Globus pallidus (tissue), 1 donor: ENCODE measurements around the gene FSIP1.

Experiments used
- DNase-seq: peaks from one replicate; pipeline ENCODE4 v3.0.0-alpha.2; 2015; ENCODE audit warnings: low spot score

The FSIP1 gene

DNA sequence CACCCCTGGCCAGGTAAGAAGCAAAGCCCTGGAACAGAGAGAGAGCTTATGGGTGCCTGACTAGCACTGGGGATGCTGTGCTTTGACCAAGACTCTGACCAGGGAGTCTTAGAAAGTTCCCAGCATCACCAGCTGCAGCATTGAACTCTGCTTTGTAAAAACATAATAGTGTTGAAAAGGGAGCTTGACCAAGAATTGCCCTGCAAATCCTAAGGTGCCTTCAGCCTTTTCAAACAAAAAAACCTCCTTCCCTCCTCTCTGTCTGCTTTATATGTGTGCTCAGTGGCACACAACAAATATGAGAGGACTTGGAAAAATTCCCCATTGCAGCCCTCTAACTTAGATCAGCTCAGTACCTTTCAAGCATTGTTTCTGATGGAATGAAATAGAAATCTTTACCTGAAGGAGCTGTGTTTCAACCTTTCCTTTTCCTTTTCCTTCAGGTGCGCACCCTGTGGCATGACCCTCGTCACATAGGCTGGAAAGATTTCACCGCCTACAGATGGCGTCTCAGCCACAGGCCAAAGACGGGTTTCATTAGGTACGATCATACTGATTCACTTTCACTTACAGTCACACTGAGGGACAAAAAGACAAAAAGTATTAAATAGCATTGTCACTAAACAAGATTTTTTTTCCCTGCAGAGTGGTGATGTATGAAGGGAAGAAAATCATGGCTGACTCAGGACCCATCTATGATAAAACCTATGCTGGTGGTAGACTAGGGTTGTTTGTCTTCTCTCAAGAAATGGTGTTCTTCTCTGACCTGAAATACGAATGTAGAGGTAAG is 188.8 kb downstream of the FSIP1 start:
- no peak for DNase-seq

DNA sequence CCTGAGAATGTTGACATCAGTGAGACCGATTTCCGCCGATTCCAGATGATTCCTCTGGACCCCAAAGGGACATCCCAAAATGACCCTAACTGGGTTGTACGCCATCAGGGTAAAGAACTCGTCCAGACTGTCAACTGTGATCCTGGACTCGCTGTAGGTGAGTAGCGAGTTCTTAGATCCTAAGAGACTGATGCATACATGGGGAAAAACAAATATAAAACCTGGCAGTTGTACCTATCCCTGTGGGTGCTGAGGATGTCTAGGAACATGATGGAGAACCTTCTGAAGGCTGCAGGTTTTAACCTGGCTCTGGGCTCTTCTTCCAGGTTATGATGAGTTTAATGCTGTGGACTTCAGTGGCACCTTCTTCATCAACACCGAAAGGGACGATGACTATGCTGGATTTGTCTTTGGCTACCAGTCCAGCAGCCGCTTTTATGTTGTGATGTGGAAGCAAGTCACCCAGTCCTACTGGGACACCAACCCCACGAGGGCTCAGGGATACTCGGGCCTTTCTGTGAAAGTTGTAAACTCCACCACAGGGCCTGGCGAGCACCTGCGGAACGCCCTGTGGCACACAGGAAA is 189.5 kb downstream of the FSIP1 start:
- no peak for DNase-seq

DNA sequence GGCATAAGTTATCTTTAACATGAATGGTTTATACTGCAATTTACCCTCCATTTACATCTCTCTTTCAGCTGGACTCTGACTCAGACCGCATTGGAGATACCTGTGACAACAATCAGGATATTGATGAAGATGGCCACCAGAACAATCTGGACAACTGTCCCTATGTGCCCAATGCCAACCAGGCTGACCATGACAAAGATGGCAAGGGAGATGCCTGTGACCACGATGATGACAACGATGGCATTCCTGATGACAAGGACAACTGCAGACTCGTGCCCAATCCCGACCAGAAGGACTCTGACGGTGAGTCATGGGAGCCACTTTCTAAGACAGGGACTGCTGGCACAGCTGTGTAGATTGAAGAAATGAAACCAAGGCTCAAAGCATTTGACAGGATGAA is 190.1 kb downstream of the FSIP1 start:
- DNase-seq, result no peak

DNA sequence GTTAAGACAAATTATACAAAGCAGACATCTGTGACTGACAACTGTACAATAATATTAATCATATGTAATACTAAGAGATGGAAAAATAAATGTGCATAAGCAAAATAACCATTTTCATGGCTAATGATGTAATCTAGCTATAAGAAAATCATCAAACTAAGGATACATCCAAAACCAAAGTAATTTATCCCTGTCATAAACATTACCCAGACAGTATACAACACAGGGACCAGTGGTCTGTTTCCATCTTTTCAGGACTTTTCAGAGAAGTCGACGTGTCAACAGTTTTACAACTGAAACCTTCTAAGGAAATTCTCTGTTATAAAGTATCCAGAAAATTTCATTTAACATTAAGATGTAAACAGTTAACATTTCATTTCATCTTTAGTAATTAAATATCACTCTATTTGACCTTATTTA is 190.7 kb downstream of the FSIP1 start:
- no peak for DNase-seq

DNA sequence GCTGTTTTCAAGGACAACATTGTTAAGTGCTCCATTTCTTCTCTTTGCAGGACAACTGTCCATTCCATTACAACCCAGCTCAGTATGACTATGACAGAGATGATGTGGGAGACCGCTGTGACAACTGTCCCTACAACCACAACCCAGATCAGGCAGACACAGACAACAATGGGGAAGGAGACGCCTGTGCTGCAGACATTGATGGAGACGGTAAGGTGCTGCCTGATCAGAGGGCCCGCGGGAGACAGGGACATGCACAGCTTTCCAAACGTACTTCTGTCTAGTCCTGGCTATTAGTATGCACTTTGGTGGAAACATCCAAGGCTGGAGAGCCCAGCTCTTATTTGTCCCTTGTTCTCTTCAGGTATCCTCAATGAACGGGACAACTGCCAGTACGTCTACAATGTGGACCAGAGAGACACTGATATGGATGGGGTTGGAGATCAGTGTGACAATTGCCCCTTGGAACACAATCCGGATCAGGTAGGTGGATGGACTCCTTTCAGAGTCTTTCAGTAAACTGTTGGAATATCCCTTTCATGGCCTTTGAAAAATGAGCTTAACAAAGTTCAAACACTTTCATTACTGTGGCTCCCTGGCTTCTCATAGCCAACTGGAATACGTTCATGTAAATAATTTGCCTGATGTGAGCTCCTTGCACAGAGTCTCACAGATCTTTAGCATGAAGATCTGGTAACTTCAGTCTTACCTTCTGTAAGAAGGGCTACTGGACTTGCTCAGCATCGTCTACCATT is 191.3 kb downstream of the FSIP1 start:
- no peak for DNase-seq

DNA sequence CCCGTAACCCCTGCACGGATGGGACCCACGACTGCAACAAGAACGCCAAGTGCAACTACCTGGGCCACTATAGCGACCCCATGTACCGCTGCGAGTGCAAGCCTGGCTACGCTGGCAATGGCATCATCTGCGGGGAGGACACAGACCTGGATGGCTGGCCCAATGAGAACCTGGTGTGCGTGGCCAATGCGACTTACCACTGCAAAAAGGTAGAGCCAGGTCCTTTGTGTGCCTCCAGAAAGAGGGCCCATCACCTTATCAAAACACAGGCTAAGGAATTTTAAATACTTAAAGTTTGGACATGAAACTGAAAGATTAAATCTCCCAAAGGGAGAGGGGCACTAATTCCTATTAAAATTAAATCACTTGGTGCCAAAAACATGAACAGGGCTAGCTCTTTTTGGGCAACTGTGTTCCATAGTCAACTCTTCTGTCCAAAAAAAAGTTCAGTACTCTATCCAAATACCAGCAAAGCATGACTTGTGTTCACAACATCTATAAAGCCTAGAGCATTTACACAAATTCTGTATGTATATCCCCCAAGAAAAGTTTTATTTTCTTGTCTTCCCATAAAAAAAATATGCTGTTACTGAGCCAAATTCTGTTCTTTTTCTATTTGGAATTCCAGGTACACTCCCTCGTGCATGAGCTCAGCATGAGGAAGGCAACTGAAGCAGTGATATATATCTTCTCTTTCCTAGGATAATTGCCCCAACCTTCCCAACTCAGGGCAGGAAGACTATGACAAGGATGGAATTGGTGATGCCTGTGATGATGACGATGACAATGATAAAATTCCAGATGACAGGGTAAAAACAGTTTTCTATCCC is 192.6 kb downstream of the FSIP1 start:
- DNase-seq, result no peak

DNA sequence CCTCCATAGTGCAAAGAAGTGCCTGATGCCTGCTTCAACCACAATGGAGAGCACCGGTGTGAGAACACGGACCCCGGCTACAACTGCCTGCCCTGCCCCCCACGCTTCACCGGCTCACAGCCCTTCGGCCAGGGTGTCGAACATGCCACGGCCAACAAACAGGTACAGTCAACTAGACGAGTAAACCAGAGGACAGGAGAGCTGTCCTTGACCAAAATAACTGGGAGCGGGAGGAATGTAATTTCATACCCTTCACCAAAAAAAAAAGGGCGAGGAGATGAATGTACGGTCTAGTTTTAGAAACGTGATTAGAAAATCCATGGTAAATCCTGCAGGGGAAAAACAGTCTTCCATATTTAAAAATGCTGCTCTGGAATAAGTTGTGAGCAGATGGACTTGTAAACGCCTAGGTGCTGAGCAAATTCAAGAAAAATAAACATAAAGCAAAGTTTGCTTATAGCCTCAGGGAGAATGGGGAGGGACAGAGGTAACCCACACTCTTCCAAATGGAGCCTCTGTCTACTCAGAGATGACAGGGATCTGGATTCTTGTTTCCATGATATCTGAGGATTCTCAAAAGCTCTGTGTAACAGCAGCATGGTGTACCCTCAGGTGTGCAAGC is 193.3 kb downstream of the FSIP1 start:
- no peak for DNase-seq

DNA sequence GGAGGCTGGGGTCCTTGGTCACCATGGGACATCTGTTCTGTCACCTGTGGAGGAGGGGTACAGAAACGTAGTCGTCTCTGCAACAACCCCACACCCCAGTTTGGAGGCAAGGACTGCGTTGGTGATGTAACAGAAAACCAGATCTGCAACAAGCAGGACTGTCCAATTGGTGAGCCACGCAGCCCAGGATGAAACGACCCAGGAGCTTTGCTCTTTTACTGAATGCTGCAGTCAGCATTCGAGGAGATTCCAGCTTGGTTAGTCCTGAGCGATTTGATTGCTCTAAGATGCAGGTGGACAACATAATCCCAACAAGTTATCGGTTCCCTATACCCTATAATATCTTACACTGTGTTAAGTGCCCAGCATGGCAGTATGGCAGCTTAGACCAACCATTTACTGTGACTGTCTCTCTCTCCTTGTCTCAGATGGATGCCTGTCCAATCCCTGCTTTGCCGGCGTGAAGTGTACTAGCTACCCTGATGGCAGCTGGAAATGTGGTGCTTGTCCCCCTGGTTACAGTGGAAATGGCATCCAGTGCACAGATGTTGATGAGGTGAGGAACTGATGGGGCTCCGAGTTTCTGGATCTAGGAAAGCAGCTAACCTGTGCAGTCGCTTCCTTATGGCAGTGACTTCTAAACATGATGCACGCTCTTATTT is 194.0 kb downstream of the FSIP1 start:
- DNase-seq, result no peak

DNA sequence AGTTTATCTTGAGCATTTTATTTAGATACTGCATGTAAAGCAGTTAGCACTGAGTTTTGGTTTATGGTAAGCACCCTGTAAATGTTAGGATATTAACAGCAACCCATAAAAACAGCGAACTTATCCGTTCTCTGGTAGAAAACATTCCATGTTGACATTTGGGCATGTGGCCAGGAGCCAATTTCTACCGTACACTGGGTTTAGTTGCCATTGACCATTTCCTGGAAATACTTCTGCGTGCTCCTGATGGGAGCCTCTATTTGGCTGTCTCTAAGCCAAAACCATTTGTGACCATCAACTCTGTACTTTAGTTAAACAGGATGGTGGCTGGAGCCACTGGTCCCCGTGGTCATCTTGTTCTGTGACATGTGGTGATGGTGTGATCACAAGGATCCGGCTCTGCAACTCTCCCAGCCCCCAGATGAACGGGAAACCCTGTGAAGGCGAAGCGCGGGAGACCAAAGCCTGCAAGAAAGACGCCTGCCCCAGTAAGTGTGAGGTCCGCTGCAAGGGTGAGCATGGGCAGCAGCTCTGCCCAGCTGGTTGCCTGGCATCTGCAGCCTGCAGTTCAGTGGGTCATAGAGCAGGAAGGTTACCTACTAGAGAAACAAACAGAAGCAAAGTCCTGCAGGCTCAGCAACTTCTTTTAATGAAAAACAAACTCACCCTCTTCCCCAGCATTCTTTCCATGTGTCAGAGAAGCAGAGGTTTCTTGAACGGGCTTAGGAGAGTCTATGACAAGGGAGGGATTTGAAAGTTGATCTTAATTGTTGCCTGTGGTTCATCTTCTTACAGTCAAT is 194.7 kb downstream of the FSIP1 start:
- DNase-seq, result no peak

DNA sequence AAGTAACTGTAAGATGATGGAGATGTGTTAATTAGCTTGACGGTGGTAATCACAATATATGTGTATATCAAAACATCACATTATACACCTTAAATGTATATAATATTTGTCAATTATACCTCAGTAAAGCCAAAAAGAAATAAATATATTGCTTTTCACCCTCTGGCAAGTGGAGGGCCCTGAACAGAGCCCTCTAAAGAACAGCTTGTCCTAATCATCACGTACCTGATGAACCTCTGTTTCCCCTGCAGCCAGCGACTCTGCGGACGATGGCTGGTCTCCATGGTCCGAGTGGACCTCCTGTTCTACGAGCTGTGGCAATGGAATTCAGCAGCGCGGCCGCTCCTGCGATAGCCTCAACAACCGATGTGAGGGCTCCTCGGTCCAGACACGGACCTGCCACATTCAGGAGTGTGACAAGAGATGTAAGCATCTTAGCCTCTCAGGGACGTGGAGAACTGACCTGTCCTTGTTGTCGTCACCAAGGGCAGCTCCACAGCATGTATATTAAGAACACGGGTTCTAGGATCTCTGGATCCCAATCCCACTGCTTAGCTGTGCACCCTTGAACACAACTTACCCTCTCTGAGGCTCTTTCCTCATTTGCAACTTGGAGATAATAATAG is 195.4 kb downstream of the FSIP1 start:
- DNase-seq, result no peak

DNA sequence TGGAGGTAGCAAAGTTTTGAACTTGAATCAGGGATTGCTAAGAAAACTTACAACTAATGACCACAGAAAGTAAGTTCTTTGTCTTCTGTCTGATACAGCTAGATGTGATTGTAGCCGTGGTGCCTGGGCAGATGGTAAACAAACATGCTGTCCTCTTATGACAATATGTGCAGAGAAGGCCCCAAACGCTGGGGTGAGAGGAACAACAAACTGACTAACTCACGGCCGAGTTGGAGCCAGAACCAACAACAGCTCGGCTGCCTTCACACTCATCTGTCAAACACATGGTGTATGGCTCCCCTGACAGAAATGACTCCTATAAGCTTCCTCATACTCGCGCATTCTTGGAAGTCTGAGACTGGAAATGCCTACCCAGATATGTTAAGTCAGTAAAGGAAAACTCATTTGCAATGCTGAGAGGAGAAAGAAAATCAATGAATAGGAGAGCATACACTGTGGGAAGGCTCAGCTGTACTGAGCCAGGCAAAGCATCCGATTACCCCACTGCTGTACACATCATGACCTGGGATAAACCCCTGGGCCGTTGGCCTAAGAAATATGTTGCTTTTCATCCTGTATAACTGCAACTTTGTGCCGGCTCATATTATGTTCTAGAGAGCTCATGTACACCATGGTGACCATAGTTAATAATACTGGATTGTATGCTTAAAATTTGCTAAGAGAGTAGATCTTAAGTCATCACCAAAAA is 196.1 kb downstream of the FSIP1 start:
- DNase-seq, result no peak

DNA sequence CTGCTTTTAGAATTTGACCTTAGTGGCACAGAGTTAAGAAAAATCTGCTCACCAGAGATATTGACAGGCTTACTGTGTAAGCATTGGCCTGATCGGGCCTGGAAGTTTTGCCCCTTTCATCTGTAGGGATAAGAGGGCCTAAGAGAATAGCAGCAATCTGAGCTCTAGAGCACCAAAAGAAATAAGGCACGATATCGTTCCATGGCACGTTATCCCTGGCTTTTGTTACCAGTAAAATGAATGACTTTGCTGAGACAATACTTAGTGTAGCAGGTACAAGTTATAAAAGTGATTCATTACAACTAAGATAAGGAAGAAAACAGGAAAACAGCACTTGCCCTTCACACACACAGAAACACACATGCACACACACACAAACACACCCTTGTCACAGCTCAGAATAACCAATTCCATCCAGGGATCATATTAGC is 196.8 kb downstream of the FSIP1 start:
- DNase-seq, result no peak

DNA sequence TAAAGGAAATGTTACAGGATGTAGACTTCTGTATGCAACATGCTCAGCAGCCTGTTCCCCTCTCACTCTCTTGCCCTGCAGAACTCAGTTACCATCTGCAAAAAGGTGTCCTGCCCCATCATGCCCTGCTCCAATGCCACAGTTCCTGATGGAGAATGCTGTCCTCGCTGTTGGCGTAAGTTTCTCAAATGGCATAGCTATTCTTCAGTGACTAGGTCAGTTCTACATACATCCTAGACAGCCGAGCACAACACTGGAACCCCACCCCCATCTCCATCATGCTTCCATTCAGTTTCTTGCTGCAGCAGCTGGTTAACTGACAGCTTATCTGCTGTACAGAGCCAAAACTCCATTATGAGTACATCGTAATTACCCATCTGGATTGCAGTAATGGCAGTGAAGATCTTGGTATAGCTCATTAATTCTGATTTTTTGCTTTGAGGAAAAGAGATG is 197.2 kb downstream of the FSIP1 start:
- no peak for DNase-seq

DNA sequence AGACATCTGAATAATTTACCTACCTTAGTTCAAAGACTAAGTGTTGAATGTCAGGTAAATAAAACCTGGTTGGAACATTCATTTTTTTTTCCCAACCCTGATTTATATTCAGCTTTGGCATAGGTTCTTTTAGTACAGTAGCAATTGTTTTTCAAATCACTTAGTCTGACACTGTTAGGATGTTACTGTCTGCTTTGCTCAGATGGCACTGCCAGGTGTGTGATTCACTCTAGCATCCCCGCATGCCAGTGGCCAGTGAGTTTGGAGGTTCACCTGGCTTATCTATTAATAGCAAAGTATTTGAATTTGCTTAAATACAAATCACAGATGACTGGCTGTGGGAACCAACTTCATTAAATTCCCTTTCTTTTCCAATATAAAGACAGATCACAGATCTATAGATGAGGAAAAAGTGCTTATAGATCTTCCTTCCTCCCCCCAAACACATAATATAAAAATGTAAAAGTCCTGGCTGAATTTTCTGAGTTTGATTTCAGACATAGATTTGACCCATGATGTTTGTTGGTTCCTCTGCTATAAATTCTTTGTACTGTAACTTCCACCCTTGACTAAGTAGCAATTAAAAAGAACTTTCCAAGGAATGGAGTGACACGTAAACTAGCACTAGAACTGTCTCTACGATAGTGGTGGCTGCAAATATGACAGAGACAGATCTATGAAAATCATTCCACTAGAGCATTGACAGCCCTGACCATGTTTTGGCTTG is 197.8 kb downstream of the FSIP1 start:
- no peak for DNase-seq

DNA sequence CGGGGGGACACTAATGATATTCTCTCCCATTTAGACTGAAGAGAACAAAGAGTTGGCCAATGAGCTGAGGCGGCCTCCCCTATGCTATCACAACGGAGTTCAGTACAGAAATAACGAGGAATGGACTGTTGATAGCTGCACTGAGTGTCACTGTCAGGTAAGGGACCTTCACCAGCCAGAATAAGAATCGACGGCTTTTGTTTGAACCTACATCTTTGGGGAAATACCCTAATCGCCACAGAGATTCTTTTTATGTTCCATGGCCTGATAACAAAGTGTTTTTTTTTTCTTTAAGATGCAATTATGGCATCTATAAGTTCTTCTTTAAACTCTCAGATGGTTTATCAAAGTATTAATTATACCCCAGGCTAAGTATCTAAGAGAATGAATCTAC is 198.4 kb downstream of the FSIP1 start:
- DNase-seq, result no peak

DNA sequence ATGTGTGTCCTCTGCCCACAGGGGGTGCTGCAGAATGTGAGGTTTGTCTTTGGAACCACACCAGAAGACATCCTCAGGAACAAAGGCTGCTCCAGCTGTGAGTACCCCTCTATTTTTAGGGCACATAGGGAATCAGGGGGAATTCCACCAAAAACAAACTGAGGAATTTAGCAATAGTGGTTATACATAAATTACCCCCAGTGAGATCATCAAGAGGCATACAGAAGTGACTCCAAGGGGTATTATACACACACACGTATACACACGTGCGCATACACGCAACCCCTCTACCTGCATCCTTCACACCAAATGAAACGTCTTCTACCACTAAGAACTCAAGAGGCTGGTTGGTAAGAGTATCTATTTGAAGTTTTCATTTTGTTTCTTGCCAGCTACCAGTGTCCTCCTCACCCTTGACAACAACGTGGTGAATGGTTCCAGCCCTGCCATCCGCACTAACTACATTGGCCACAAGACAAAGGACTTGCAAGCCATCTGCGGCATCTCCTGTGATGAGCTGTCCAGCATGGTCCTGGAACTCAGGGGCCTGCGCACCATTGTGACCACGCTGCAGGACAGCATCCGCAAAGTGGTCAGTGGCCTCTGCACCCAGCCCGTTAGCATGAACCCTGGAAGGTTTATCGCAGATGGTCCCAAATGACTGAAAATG is 198.9 kb downstream of the FSIP1 start:
- DNase-seq, result no peak

DNA sequence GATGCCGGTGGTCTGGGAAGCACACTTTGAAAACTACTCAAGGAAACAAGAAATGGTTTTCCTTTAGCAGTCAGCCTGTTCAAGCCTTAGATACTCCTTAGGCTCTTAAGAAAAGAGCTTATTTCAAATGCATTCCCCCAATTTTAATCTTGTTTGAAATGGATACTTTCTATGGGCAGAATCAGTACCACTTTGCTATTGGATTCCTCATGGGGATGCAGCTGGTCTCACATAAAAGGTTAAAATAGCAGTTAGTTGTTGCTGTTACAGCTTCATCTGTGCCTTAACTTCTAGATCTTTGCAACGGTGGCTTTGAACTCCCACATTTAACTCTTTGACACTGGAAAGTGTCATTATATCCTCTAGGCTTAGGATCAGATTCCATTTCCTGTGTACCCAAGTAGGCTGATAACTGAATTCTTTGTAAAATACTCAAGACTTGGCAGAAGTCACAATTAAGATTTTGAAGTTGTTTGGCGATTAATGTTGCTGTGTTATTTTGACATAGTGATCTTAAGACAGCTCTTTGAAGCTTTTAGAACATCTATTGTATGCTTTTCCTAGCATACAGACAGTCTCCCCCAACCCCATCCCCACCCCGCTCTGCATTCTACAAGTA is 199.6 kb downstream of the FSIP1 start:
- no peak for DNase-seq
